HG02798 (cell line): ENCODE data around the gene FGFRL1.
"Not testable (repeated sequence)": the region's sequence is repeated elsewhere in the genome, so short reads cannot be mapped to it uniquely, and the experiment has no call there.

Experiments
- ATAC-seq: cut with Tn5 transposase; IDR thresholded peaks from one replicate; pipeline ENCODE4 v1.9.1; 2021; ENCODE audit warnings: mild to moderate bottlenecking; ENCODE audit not compliant: unreplicated experiment, poor library complexity

Gene FGFRL1

GRCh38 chr4:973431-974397, 37.7 kb upstream of the FGFRL1 start, which contains the start of gene DGKQ:
Gene DGKQ, minus strand, starts transcription at chr4:973569. Its CDS starts 87 bp downstream, at chr4:973482.
- peak; percentile 77 for ATAC-seq

GRCh38 chr4:974668-975067, 36.8 kb upstream of the FGFRL1 start:
- no peak for ATAC-seq

GRCh38 chr4:976016-976415, 35.4 kb upstream of the FGFRL1 start:
- ATAC-seq, result not testable (repeated sequence)

GRCh38 chr4:978957-979701, 32.3 kb upstream of the FGFRL1 start:
- ATAC-seq, result no peak

DNA sequence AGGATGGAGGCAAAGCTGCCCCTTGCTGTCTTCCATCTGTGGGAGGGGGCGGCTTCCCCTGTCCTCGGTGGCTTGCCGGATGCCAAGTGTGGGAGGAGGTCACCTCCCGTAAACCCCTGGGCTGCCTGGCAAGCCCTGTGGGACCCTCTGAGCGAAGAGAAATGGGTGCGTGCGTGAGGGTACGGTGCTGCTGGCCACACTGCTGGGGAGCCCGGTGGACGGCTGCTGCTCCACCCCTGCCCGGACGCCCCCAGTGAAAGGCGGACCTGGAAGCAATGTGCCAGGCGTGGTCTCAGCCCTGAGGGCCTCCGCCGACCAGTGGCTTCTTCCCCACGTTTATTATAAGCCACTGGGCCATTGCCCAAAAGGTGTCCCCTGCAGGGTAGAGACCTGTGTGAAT, 29.1 kb upstream of the FGFRL1 start:
- ATAC-seq, result no peak

- ATAC-seq, result no peak
Measured at GRCh38 chr4:982814-983213, 28.6 kb upstream of the FGFRL1 start.

GRCh38 chr4:984336-985054, 26.9 kb upstream of the FGFRL1 start:
- no peak for ATAC-seq

GRCh38 chr4:985123-985830, 26.1 kb upstream of the FGFRL1 start:
- no peak for ATAC-seq

DNA sequence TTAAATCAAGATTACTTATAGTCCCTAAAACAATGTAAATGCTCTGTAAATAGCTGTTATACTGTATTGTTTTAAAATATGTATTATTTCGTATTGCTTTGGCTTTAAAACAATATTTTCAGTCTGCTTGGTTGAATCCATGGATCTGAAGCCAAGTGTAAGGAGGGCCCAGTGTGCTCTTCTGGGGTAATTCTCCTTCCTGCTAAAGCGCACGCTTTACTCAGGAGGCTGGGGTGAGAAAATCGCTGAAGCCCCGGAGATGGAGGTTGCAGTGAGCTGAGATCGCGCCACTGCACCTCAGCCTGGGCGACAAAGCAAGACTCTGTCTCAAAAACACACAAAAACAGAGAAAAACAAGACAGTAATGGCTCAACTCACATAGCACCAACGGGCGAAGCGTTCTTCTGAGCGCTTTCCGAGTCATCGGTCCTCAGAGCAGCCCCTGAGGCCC, 25.0 kb upstream of the FGFRL1 start:
- peak; percentile 5 for ATAC-seq

DNA sequence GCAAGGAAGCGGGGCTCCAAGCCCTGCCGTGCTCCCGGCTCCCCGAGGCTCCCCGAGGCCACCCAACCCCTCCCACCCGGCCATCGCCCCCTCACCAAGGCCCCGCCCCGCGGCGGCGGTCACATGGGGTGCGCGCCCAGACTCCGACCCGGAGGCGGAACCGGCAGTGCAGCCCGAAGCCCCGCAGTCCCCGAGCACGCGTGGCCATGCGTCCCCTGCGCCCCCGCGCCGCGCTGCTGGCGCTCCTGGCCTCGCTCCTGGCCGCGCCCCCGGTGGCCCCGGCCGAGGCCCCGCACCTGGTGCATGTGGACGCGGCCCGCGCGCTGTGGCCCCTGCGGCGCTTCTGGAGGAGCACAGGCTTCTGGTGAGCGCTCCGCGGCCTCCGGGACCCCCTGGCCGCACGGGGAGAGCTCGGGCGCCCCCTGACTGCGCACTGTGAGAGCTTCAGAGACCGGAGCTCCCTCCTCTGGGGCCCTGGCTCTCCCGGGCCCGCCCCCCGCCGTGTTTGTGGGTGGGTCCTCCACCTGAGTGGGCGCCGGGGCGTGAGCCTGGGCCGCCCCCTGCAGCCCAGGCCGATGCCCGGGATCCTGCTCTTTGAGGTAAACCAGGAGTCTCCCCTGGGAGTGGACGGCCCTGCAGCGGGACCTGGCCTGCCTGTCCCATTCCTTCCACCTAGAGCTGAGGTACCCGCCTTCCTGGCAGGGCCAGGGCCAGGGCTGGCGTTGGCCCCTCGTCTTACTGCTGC, 24.4 kb upstream of the FGFRL1 start, which contains the start of gene IDUA:
Gene IDUA (plus strand): TSS at position 166 of the 745 bp plus-strand sequence. CDS start 41 bp downstream, at position 207.
- peak; percentile 76 for ATAC-seq

DNA sequence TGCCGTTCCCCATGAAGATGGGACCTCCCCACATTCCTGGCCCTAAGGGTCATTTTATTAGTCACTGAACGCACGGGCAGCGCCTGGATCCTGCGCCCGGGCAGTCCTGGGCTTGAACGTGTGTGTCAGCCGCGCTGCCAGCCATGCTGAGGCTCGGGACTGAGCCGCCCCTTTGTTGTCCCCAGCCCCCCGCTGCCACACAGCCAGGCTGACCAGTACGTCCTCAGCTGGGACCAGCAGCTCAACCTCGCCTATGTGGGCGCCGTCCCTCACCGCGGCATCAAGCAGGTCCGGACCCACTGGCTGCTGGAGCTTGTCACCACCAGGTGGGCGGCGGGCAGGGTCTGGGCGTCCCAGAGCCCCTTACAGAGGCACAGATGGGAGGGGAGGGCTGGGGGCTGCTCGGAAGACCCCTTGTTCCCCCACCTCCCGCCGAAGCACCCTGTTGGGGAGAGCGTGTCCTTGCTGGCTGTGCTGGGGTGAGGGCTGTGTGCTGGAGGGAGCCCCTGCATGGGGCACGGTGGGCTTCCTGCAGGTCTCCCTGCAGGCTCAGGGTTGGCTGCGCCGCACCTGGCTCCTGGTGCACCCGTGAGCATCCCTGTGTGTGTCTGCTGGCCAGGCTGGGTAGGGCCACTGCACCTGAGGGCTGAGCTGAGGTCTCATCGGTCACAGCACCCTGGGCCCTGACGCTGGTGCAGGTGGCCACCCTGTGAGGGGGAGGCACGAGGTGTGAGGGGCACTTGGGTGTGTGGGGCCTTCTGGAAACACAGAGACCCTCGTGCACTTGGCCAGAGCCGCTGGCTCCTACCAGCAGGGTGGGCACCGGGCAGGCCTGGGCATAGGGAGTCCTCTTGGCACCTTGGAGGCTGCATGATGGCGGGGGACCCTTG, 23.6 kb upstream of the FGFRL1 start:
- no peak for ATAC-seq

GRCh38 chr4:988726-989721, 22.4 kb upstream of the FGFRL1 start:
- no peak for ATAC-seq

GRCh38 chr4:989722-990471, 21.5 kb upstream of the FGFRL1 start:
- ATAC-seq, result no peak

DNA sequence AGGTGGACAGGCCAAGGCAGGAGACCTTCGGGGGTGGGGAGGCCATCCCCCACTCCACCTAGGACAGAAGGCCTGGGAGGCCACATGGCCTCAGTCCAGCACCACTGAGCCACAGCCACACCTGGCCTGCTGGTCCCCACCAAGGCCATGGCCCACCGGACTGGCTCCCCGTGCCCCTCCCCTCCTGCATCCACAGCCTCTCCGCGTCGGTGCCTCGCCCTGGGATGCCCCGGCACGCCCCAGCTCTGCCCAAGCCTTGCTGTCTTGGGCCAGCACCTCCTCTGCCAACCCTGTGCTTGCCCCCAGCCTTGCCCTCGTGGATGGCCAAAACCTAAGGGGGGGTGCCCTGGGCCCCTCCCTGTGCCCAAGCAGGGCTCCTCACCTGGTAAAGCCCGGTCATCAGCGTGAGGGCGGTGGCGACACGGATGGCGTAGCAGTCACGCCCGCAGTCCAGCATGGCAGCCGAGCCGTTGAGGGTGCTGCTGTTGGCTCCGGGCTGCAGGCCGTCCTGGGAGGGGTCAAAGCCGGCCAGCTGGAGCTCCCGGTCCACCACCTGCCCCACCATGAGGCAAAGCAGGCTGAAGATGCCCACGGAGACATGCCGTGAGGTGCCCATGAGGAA, 20.6 kb upstream of the FGFRL1 start:
- no peak for ATAC-seq

DNA sequence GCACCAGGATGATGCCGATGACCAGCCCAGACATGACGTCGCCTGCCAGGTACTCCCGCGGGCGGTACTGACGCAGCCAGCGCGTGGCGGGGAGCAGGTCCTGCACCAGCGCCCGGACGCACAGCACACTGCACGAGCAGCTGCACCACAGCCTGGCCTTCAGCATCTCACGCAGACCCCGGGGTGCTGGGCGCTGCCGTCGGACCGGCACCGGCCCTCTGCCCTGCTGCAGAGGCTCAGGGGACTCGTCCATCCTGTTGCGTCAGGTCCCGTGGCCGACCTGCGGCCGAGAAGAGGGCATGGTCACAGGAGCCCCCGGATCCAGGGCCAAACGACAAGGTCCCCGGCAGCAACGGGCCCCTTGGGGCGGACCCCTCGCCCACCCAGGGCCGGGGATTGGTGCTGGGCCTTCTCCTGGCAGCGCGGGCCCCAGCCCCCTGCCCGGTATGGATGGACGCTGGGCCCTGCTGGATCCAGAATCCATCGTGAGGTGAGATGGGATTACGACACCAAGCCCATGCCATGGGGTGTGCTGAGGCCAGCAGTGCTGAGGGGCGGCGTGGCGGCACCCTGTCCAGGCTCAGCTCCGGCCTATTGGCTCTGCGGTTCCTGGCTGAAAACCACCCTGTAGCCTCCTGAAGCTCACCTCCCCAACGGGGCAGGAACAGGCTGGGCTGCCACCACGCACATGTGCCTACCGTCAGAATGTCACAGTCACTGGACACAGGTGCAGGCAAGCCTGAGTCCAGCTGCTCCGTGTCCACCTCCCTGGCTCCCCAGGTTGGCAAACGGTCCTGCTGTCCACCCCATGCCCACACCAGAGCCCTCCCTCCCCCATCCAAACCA, 19.8 kb upstream of the FGFRL1 start:
- no peak for ATAC-seq
